CD4-positive, alpha-beta T cell treated with Interleukin-1 beta for 1 hour (primary cell): ENCODE data around the gene WFS1.

ENCODE experiments used
- DNase-seq, 2 donors: peaks; one replicate each; pipeline ENCODE4 v3.0.0-alpha.2; 2020 to 2022

Gene WFS1

GRCh38 chr4:6326312-6327060, 56.8 kb downstream of the WFS1 start:
- DNase-seq: no peak

- DNase-seq: peak; percentile 71 to 74
Measured at GRCh38 chr4:6327220-6327917, 57.7 kb downstream of the WFS1 start.

- DNase-seq: no peak
Measured at GRCh38 chr4:6328526-6328925, 58.9 kb downstream of the WFS1 start.

GRCh38 chr4:6329478-6330383, 60.1 kb downstream of the WFS1 start:
- no peak for DNase-seq

GRCh38 chr4:6330384-6330767, 60.7 kb downstream of the WFS1 start:
- DNase-seq: no peak

GRCh38 chr4:6331018-6331417, 61.4 kb downstream of the WFS1 start:
- peak in 1 of 2 donors; percentile 29 for DNase-seq

- no peak for DNase-seq
Measured at GRCh38 chr4:6331468-6331867, 61.8 kb downstream of the WFS1 start.

- DNase-seq: peak in 1 of 2 donors; percentile 18
Measured at GRCh38 chr4:6332042-6332668, 62.5 kb downstream of the WFS1 start.

GRCh38 chr4:6332669-6333050, 63.0 kb downstream of the WFS1 start:
- no peak for DNase-seq

- DNase-seq: no peak
Measured at GRCh38 chr4:6333301-6334202, 63.9 kb downstream of the WFS1 start.

GRCh38 chr4:6334203-6334887, 64.7 kb downstream of the WFS1 start:
- no peak for DNase-seq

GRCh38 chr4:6335040-6335590, 65.5 kb downstream of the WFS1 start:
- DNase-seq: no peak

- no peak for DNase-seq
Measured at GRCh38 chr4:6336166-6336565, 66.5 kb downstream of the WFS1 start.

- no peak for DNase-seq
Measured at GRCh38 chr4:6337331-6337935, 67.8 kb downstream of the WFS1 start.

GRCh38 chr4:6338175-6338950, 68.7 kb downstream of the WFS1 start:
- DNase-seq: peak in 1 of 2 donors; percentile 24

- no peak for DNase-seq
Measured at GRCh38 chr4:6338951-6339817, 69.5 kb downstream of the WFS1 start.

- DNase-seq: no peak
Measured at GRCh38 chr4:6339818-6340445, 70.3 kb downstream of the WFS1 start.

GRCh38 chr4:6340446-6341015, 70.9 kb downstream of the WFS1 start:
- DNase-seq: no peak
